Neural cell (in vitro differentiated cells): ENCODE results near the gene GALNT14. TPM values are rescaled to one million over a fixed set of nuclear protein-coding genes. Genes with fewer than 3 reads are reported as not detected.

Experiments
- H2AFZ ChIP-seq: fragments of 200-600, 300-800 bp; sonication (generic), shearing (Covaris generic); 2 replicates; pipeline ENCODE4 v1.6.0; 2014; ENCODE audit warnings: low read depth, mild to moderate bottlenecking, antibody characterized with exemption, low read length, moderate library complexity
- H3F3A ChIP-seq: fragments of 200-600 bp; shearing (Covaris generic); 2 replicates; pipeline ENCODE4 v1.6.1; 2016; ENCODE audit warnings: mild to moderate bottlenecking, moderate library complexity, mixed read lengths, antibody characterized with exemption, low read length; ENCODE audit not compliant: insufficient read depth, poor library complexity, severe bottlenecking
- H3K27ac ChIP-seq: fragments of 200-600, 300-800 bp; sonication (generic), shearing (Covaris generic); 2 replicates; pipeline ENCODE4 v1.5.1; 2014; ENCODE audit warnings: mild to moderate bottlenecking, low read length, moderate library complexity
- H3K27me3 ChIP-seq: fragments of 300-800, 200-600 bp; sonication (generic), shearing (Covaris generic); 2 replicates; pipeline ENCODE4 v1.6.0; 2014; ENCODE audit warnings: mild to moderate bottlenecking, low read depth, low read length, moderate library complexity; ENCODE audit not compliant: insufficient read depth
- H3K36me3 ChIP-seq: fragments of 300-800, 200-600 bp; sonication (generic), shearing (Covaris generic); 2 replicates; pipeline ENCODE4 v1.5.1; 2014; ENCODE audit warnings: mild to moderate bottlenecking, antibody characterized with exemption, low read length, moderate library complexity; ENCODE audit not compliant: insufficient read depth
- H3K4me2 ChIP-seq: fragments of 300-800, 200-600 bp; sonication (generic), shearing (Covaris generic); 2 replicates; pipeline ENCODE4 v1.6.0; 2014; ENCODE audit warnings: mild to moderate bottlenecking, low read length
- H3K4me3 ChIP-seq: fragments of 300-800, 200-600 bp; sonication (generic), shearing (Covaris generic); 2 replicates; pipeline ENCODE4 v1.5.1; 2014; ENCODE audit warnings: mild to moderate bottlenecking, low read length, moderate library complexity
- H3K79me2 ChIP-seq: fragments of 200-600 bp; shearing (Covaris generic); replicated peaks from 2 replicates; pipeline ENCODE4 v1.6.0; 2014; ENCODE audit warnings: mild to moderate bottlenecking, low read length, moderate library complexity; ENCODE audit not compliant: insufficient read depth
- H3K9ac ChIP-seq: fragments of 300-800, 200-600 bp; sonication (generic), shearing (Covaris generic); 2 replicates; pipeline ENCODE4 v1.6.1; 2016; ENCODE audit warnings: mild to moderate bottlenecking, low read length, mixed read lengths
- H3K9me2 ChIP-seq: fragments of 200-600 bp; shearing (Covaris generic); 2 replicates; pipeline ENCODE4 v1.6.1; 2016; ENCODE audit warnings: mild to moderate bottlenecking, low read length, mixed read lengths; ENCODE audit not compliant: insufficient read depth
- H3K9me3 ChIP-seq: fragments of 200-600, 300-800 bp; sonication (generic), shearing (Covaris generic); 2 replicates; pipeline ENCODE4 v1.6.1; 2016; ENCODE audit warnings: mild to moderate bottlenecking, mixed run types, low read length, moderate library complexity, mixed read lengths
- H4K20me1 ChIP-seq: fragments of 200-600 bp; shearing (Covaris generic); 2 replicates; pipeline ENCODE4 v1.6.1; 2016; ENCODE audit warnings: mild to moderate bottlenecking, mixed run types; ENCODE audit not compliant: insufficient read depth
- CTCF ChIP-seq: fragments of 450-650 bp; IDR thresholded peaks from 2 replicates; pipeline ENCODE4 v1.5.1; 2014; ENCODE audit warnings: antibody characterized with exemption, mild to moderate bottlenecking, moderate library complexity; ENCODE audit not compliant: poor library complexity, severe bottlenecking
- EP300 ChIP-seq: fragments of 450-650 bp; conservative IDR thresholded peaks from 2 replicates; pipeline ENCODE4 v1.6.1; 2014; ENCODE audit warnings: antibody characterized with exemption, mild to moderate bottlenecking, moderate library complexity; ENCODE audit not compliant: poor library complexity, severe bottlenecking
- EZH2 ChIP-seq: fragments of 200-600, 300-800 bp; shearing (Covaris generic), sonication (generic); IDR thresholded peaks from 2 replicates; pipeline ENCODE4 v1.6.1; 2014; ENCODE audit warnings: antibody characterized with exemption, low read length, borderline replicate concordance, mild to moderate bottlenecking; ENCODE audit not compliant: insufficient read depth, poor library complexity, severe bottlenecking
- POLR2AphosphoS5 ChIP-seq: IDR thresholded peaks from 2 replicates; pipeline ENCODE4 v1.6.1; 2012
- RAD21 ChIP-seq: fragments of 450-650 bp; conservative IDR thresholded peaks from 2 replicates; pipeline ENCODE4 v1.6.1; 2014; ENCODE audit warnings: antibody characterized with exemption, mild to moderate bottlenecking, moderate library complexity
- REST ChIP-seq: IDR thresholded peaks from 2 replicates; pipeline ENCODE4 v1.6.1; 2012; ENCODE audit warnings: borderline replicate concordance
- SMC3 ChIP-seq: fragments of 450-650 bp; conservative IDR thresholded peaks from 2 replicates; pipeline ENCODE4 v1.6.1; 2014; ENCODE audit warnings: antibody characterized with exemption, mild to moderate bottlenecking, moderate library complexity; ENCODE audit not compliant: poor library complexity
- TAF1 ChIP-seq: IDR thresholded peaks from 2 replicates; pipeline ENCODE4 v1.6.1; 2012; ENCODE audit warnings: low read depth
- polyA plus RNA-seq: library from polyadenylated mRNA; depleted of rRNA; stranded (reverse); fragments of >200 nt; gene quantifications from 2 replicates; pipeline ENCODE4 v1.2.3, GENCODE V29; 2014

GALNT14 gene
- polyA plus RNA-seq, 1 donor from 2014 or later = 15.9 TPM

- TF ChIP-seq REST (no peak), EZH2 (no peak), POLR2AphosphoS5 (no peak), RAD21 (no peak), EP300 (no peak), CTCF (no peak), SMC3 (no peak)
- Histone ChIP-seq H3F3A (no peaks in the 10 kb centered on the region), H3K27ac (no peak overlapping the region), H3K79me2 (no peaks in the 10 kb centered on the region), H3K9me2 (no peaks in the 10 kb centered on the region), H3K9ac (no peak overlapping the region), H3K36me3 (no peaks in the 10 kb centered on the region), H3K4me3 (no peak overlapping the region), H3K27me3 (peaks cover 3% of the 10 kb centered on the region), H2AFZ (no peak overlapping the region), H3K9me3 (no peaks in the 10 kb centered on the region), H4K20me1 (no peaks in the 10 kb centered on the region), H3K4me2 (no peak overlapping the region)
These were observed 152.0 kb downstream of the GALNT14 start for GRCh38 chr2:30986231-30986580.

- H3K79me2 ChIP-seq = no peaks in the 10 kb centered on the region
- no peak overlapping the region for H3K9ac ChIP-seq
- H3K4me3 ChIP-seq = no peak overlapping the region
- no peaks in the 10 kb centered on the region for H3K9me2 ChIP-seq
- peaks cover 3% of the 10 kb centered on the region for H3K27me3 ChIP-seq
- no peak overlapping the region for H3K4me2 ChIP-seq
- TF ChIP-seq REST = peak; percentile 94
- TF ChIP-seq EZH2 = no peak
- TF ChIP-seq POLR2AphosphoS5 = peak; percentile 15
- TF ChIP-seq CTCF = no peak
- no peak for TF ChIP-seq TAF1
- peak overlapping the region; percentile 5 for H3K27ac ChIP-seq
- H3K36me3 ChIP-seq = no peaks in the 10 kb centered on the region
- no peak overlapping the region for H2AFZ ChIP-seq
- H4K20me1 ChIP-seq = no peaks in the 10 kb centered on the region
- H3K9me3 ChIP-seq = no peaks in the 10 kb centered on the region
- H3F3A ChIP-seq = no peaks in the 10 kb centered on the region
These were observed 152.6 kb downstream of the GALNT14 start for GRCh38 chr2:30985493-30986230.
